Right atrium auricular region (tissue), 2 donors: ENCODE data around the gene FRMD4A. TPM values are rescaled to one million over a fixed set of nuclear protein-coding genes. Genes with fewer than 3 reads are reported as not detected.

Experiments used
- DNase-seq: peaks from one replicate; pipeline ENCODE4 v3.0.0-alpha.2; 2019; ENCODE audit warnings: low spot score
- H3K27ac ChIP-seq, 2 donors: fragments of 200-600 bp; sonication (generic); 1 replicate in 1 of 2; 2 replicates in 1 of 2; pipeline ENCODE4 v1.5.1; 2016 to 2019
- H3K27me3 ChIP-seq, 2 donors: fragments of 200-600 bp; sonication (generic); one replicate each; pipeline versions ENCODE4 v1.5.1 to v1.6.0; 2017 to 2019
- H3K36me3 ChIP-seq: fragments of 200-600 bp; sonication (generic); one replicate; pipeline ENCODE4 v1.5.1; 2016
- H3K4me1 ChIP-seq, 2 donors: fragments of 200-600 bp; sonication (generic); one replicate each; pipeline versions ENCODE4 v1.5.1 to v1.6.0; 2017 to 2019
- H3K4me3 ChIP-seq, 2 donors: fragments of 200-600 bp; sonication (generic); 1 replicate in 1 of 2; 2 replicates in 1 of 2; pipeline ENCODE4 v1.5.1; 2017 to 2019; ENCODE audit warnings: mild to moderate bottlenecking in 1 of 2, moderate library complexity in 1 of 2
- H3K9me3 ChIP-seq, 2 donors: fragments of 200-600 bp; sonication (generic); one replicate each; pipeline ENCODE4 v1.5.1; 2019
- total RNA-seq, 2 donors: library from RNA; depleted of rRNA; stranded (reverse); fragments of >200 nt; gene quantifications; one replicate each; pipeline ENCODE4 v1.1.0, GENCODE V29; 2016
- TF ChIP-seq, protein P1 (sequence below), 2 donors: fragments of 200-600 bp; sonication (generic); IDR thresholded peaks; one replicate each; pipeline ENCODE4 v1.5.1; 2019; ENCODE audit warnings: antibody characterized with exemption in 2 of 2

Gene FRMD4A
- total RNA-seq, 2 donors from 2014 or later = 15.9 to 22.9 TPM

DNA sequence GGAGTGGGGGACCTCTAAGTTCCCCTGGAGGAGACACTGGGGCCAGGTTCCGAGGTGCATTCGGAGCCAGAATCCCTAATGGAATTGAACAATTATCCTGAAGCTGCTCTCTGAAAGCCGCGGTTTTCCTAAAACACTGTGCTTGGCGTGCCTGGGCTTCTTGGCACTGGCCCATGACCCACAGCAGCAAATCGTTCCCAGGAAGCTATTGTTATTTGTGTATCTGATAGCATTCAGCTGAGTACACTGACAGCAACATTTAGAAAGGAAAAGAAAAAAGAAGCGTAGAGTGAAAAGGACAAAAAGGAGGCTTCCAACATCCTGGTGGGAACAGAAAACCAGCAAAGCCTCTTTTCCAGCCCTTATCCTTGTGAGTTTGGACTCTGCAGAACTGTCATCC, 339.8 kb downstream of the FRMD4A start:
- DNase-seq = no peak
- Histone ChIP-seq H3K4me1 (peaks cover 0 to 31% of the 10 kb centered on the region in 2 donors), H3K4me3 (no peak overlapping the region), H3K9me3 (no peaks in the 10 kb centered on the region), H3K36me3 (no peaks in the 10 kb centered on the region), H3K27me3 (no peaks in the 10 kb centered on the region), H3K27ac (peak overlapping the region; percentile 61 to 66)
- TF ChIP-seq, protein P1, sequence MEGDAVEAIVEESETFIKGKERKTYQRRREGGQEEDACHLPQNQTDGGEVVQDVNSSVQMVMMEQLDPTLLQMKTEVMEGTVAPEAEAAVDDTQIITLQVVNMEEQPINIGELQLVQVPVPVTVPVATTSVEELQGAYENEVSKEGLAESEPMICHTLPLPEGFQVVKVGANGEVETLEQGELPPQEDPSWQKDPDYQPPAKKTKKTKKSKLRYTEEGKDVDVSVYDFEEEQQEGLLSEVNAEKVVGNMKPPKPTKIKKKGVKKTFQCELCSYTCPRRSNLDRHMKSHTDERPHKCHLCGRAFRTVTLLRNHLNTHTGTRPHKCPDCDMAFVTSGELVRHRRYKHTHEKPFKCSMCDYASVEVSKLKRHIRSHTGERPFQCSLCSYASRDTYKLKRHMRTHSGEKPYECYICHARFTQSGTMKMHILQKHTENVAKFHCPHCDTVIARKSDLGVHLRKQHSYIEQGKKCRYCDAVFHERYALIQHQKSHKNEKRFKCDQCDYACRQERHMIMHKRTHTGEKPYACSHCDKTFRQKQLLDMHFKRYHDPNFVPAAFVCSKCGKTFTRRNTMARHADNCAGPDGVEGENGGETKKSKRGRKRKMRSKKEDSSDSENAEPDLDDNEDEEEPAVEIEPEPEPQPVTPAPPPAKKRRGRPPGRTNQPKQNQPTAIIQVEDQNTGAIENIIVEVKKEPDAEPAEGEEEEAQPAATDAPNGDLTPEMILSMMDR (IDR thresholded peaks at IDR 0.05) = no peak

DNA sequence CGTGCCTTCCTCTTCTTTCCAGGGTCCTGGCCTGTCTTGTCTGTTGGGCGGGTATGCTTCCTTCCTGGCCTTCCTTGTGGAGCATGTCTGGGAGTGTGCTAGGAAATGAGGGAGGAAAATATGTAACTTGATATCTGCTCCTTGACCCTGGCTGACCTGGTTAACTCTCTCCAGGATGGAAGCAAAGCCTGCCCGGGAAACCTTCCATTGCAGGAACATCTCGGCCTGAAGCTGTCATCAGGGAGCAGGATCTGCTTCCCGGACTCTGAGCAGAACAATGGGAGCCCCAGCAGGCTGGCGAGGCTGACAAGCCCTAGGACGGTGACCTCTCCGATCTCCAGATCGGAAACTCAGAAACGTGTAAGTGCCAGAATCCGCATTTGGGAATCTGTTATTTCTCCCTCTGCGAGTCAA, 340.3 kb downstream of the FRMD4A start:
- no peaks in the 10 kb centered on the region for H3K36me3 ChIP-seq
- no peak overlapping the region for H3K4me3 ChIP-seq
- H3K4me1 ChIP-seq = peaks cover 0 to 31% of the 10 kb centered on the region in 2 donors
- no peaks in the 10 kb centered on the region for H3K27me3 ChIP-seq
- no peak for DNase-seq
- TF ChIP-seq, protein P1 (IDR thresholded peaks at IDR 0.05) = no peak
- peak overlapping the region; percentile 61 to 66 for H3K27ac ChIP-seq
- no peaks in the 10 kb centered on the region for H3K9me3 ChIP-seq

DNA sequence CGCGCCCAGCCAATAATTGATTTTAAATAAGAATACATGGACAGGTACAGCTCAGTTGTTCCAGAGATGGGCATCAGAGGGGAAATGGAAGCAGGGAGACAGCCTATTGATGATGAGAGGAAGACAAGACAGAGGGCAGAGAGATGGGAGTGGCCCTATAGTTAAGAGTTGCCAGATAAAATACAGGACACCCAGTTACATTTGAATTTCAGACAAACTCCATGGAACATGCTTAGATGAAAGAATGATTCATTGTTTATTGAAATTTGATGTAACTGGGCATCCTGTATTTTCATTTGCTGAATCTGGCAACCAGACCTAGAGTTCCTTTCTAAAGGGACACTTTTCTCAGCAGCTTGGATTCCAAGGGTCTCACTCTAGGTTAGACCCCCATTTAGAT, 341.1 kb downstream of the FRMD4A start:
- Histone ChIP-seq H3K4me3 (no peak overlapping the region), H3K27me3 (no peaks in the 10 kb centered on the region), H3K4me1 (peaks cover 0 to 31% of the 10 kb centered on the region in 2 donors), H3K27ac (peak overlapping the region; percentile 61 to 66), H3K36me3 (no peaks in the 10 kb centered on the region), H3K9me3 (no peaks in the 10 kb centered on the region)
- TF ChIP-seq, protein P1 (IDR thresholded peaks at IDR 0.05) = no peak
- no peak for DNase-seq

DNA sequence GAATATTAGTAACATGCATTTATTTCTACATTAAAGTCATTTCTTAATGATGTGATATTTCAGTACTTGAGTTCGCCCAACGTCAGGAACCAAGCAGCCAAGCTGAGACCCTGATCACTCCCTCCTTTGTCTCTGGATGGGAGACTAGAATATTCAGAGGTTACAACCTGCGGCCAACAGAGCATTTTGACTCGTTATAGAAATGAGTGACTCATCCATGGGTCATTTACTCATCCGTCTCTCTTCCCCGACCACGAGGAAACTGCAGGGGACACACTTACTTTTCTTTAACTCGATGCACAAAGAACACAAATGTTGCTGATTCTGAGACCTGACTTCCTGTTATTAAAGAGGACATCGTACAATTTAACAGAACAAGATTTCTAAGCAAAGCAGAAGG, 343.3 kb downstream of the FRMD4A start:
- no peak for DNase-seq
- Histone ChIP-seq H3K4me1 (peaks cover 0 to 25% of the 10 kb centered on the region in 2 donors), H3K4me3 (no peak overlapping the region), H3K36me3 (no peaks in the 10 kb centered on the region), H3K27ac (no peak overlapping the region), H3K9me3 (no peaks in the 10 kb centered on the region), H3K27me3 (no peaks in the 10 kb centered on the region)
- TF ChIP-seq, protein P1 (IDR thresholded peaks at IDR 0.05) = no peak

DNA sequence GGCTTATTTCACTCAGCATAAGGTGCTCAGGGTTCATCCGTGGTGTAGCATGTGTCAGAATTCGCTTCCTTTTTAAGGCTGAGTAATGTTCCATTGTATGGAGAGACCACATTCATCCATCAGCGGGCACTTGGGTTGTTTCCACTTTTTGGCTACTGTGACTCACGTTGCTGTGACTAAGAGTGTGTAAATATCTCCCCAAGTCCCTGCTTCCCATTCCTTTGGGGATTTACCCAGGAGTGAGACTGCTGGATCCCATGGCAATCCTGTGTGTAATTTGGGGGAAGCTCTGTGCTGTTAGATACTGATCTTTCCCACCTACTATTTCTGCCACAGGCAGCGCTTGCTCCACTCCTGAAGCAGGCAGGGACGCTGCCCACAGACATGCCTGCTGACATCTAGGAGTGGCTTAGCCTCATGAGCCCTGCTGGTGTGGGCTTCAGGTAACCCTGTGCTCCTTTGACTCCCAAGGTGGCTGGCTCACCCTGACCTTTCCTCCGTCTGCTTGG, 346.0 kb downstream of the FRMD4A start:
- Histone ChIP-seq H3K27ac (no peak overlapping the region), H3K4me1 (peaks cover 0 to 3% of the 10 kb centered on the region in 2 donors)
- DNase-seq = no peak

More for the DNA sequence above, 346.0 kb downstream of the FRMD4A start:
- no peaks in the 10 kb centered on the region for H3K27me3 ChIP-seq
- H3K4me3 ChIP-seq = no peak overlapping the region
- H3K36me3 ChIP-seq = no peaks in the 10 kb centered on the region
- H3K9me3 ChIP-seq = no peaks in the 10 kb centered on the region
- TF ChIP-seq, protein P1 (IDR thresholded peaks at IDR 0.05) = no peak
